SKM-1 (cell line): Measurements from ENCODE around the gene RPS6KC1.
"Not testable (repeated sequence)": the region's sequence is repeated elsewhere in the genome, so short reads cannot be mapped to it uniquely, and the experiment has no call there.

Experiments used
- DNase-seq: peaks from one replicate; lab custom pipeline; 2025; ENCODE audit not compliant: unreplicated experiment; lab: John Stamatoyannopoulos, UW

RPS6KC1 gene

GRCh38 chr1:213103377-213104306 lies 52.6 kb downstream of the RPS6KC1 start:
- no peak for DNase-seq

GRCh38 chr1:213104604-213105003 lies 53.6 kb downstream of the RPS6KC1 start:
- no peak for DNase-seq

GRCh38 chr1:213106298-213106697 lies 55.3 kb downstream of the RPS6KC1 start:
- no peak for DNase-seq

- no peak for DNase-seq
These were observed 56.6 kb downstream of the RPS6KC1 start for GRCh38 chr1:213107613-213108012.

- no peak for DNase-seq
These were observed 59.6 kb downstream of the RPS6KC1 start for GRCh38 chr1:213110349-213111300.

GRCh38 chr1:213111502-213111901 lies 60.5 kb downstream of the RPS6KC1 start:
- no peak for DNase-seq

- not testable (repeated sequence) for DNase-seq
These were observed 61.7 kb downstream of the RPS6KC1 start for GRCh38 chr1:213112723-213113122.

- not testable (repeated sequence) for DNase-seq
These were observed 66.7 kb downstream of the RPS6KC1 start for GRCh38 chr1:213117699-213118180.

- DNase-seq: no peak
These were observed 68.8 kb downstream of the RPS6KC1 start for GRCh38 chr1:213119794-213120193.

GRCh38 chr1:213120386-213120785 lies 69.3 kb downstream of the RPS6KC1 start:
- no peak for DNase-seq

- no peak for DNase-seq
These were observed 69.9 kb downstream of the RPS6KC1 start for GRCh38 chr1:213120961-213121360.

GRCh38 chr1:213122514-213122929 lies 71.5 kb downstream of the RPS6KC1 start:
- peak; percentile 28 for DNase-seq

GRCh38 chr1:213123087-213123486 lies 72.0 kb downstream of the RPS6KC1 start:
- no peak for DNase-seq

- DNase-seq: no peak
These were observed 72.5 kb downstream of the RPS6KC1 start for GRCh38 chr1:213123536-213123935.

GRCh38 chr1:213124590-213124989 lies 73.5 kb downstream of the RPS6KC1 start:
- no peak for DNase-seq

- DNase-seq: no peak
These were observed 74.6 kb downstream of the RPS6KC1 start for GRCh38 chr1:213125643-213126042.

GRCh38 chr1:213127074-213127473 lies 76.0 kb downstream of the RPS6KC1 start:
- DNase-seq: no peak

GRCh38 chr1:213131851-213132655 lies 81.0 kb downstream of the RPS6KC1 start:
- no peak for DNase-seq

- DNase-seq: no peak
These were observed 84.5 kb downstream of the RPS6KC1 start for GRCh38 chr1:213135572-213135971.

- no peak for DNase-seq
These were observed 85.3 kb downstream of the RPS6KC1 start for GRCh38 chr1:213136190-213136917.
